Measurements from ENCODE around the gene AUTS2. TPM values are rescaled to one million over a fixed set of nuclear protein-coding genes. Genes with fewer than 3 reads are reported as not detected.

AUTS2 gene
- total and polyA plus RNA-seq, 4 donors = 4.9 to 24.4 (median 7.0) TPM

DNA sequence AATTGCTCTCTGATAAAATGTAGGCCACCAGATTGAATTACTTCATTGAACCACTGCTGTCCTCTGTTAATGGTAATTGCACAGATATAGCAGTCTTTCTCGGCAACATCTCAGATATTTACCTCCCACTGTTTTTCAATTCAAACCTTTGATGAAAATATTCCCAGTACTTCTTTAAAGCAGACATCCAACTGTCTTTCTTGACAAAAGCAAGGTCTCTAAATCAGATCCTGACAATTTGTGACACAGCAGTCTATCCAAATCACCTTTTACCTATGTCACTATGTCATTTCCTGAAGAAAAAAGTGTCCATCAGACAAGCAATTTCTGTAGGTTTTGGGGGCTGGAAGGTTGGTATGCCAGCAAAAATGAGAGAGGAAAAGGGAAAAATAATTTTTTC, 555.7 kb downstream of the AUTS2 start:
- WGBS = 87% methylated on average over 1 of the region's 1 CpG
- Histone ChIP-seq H3K4me3 (ENCODE audit: low read depth in 1 of 3, low read length in 3 of 3) (no peak overlapping the region), H3K27me3 (ENCODE audit: control insufficient read depth in 4 of 4, insufficient read depth in 4 of 4, low read length in 3 of 4) (no peaks in the 10 kb centered on the region), H3K27ac (ENCODE audit: low read depth in 1 of 2, low read length in 2 of 2) (no peak overlapping the region), H3K4me1 (ENCODE audit: control insufficient read depth in 4 of 4, insufficient read depth in 4 of 4, low read length in 3 of 4) (no peaks in the 10 kb centered on the region), H3K36me3 (ENCODE audit: control insufficient read depth in 4 of 4, insufficient read depth in 3 of 4, low read depth in 1 of 4, low read length in 3 of 4) (no peaks in the 10 kb centered on the region), H3K9ac (ENCODE audit: low read depth in 1 of 2, low read length in 2 of 2) (no peak overlapping the region), H3K9me3 (ENCODE audit: control insufficient read depth in 4 of 4, low read length in 3 of 4) (peaks cover 0 to 3% (median 0%) of the 10 kb centered on the region in 4 donors)
- TF ChIP-seq GABPA (IDR thresholded peaks at IDR 0.05 in 1 of 2, conservative IDR thresholded peaks at IDR 0.05 in 1 of 2) (no peak), MAX (IDR thresholded peaks at IDR 0.05) (no peak), JUND (IDR thresholded peaks at IDR 0.05) (no peak), RAD21 (IDR thresholded peaks at IDR 0.05) (no peak), TAF1 (conservative IDR thresholded peaks at IDR 0.05) (no peak), FOXA1 (IDR thresholded peaks at IDR 0.05) (no peak), YY1 (IDR thresholded peaks at IDR 0.05) (no peak), REST (IDR thresholded peaks at IDR 0.05) (no peak), HNF4G (IDR thresholded peaks at IDR 0.05) (no peak), NR2F2 (IDR thresholded peaks at IDR 0.05) (no peak), ZBTB33 (IDR thresholded peaks at IDR 0.05) (no peak)
- TF ChIP-seq, protein P1, sequence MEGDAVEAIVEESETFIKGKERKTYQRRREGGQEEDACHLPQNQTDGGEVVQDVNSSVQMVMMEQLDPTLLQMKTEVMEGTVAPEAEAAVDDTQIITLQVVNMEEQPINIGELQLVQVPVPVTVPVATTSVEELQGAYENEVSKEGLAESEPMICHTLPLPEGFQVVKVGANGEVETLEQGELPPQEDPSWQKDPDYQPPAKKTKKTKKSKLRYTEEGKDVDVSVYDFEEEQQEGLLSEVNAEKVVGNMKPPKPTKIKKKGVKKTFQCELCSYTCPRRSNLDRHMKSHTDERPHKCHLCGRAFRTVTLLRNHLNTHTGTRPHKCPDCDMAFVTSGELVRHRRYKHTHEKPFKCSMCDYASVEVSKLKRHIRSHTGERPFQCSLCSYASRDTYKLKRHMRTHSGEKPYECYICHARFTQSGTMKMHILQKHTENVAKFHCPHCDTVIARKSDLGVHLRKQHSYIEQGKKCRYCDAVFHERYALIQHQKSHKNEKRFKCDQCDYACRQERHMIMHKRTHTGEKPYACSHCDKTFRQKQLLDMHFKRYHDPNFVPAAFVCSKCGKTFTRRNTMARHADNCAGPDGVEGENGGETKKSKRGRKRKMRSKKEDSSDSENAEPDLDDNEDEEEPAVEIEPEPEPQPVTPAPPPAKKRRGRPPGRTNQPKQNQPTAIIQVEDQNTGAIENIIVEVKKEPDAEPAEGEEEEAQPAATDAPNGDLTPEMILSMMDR (IDR thresholded peaks at IDR 0.05; ENCODE audit: low read depth, low read length, missing input control) = no peak
- no peak for DNase-seq (ENCODE audit: low spot score)

DNA sequence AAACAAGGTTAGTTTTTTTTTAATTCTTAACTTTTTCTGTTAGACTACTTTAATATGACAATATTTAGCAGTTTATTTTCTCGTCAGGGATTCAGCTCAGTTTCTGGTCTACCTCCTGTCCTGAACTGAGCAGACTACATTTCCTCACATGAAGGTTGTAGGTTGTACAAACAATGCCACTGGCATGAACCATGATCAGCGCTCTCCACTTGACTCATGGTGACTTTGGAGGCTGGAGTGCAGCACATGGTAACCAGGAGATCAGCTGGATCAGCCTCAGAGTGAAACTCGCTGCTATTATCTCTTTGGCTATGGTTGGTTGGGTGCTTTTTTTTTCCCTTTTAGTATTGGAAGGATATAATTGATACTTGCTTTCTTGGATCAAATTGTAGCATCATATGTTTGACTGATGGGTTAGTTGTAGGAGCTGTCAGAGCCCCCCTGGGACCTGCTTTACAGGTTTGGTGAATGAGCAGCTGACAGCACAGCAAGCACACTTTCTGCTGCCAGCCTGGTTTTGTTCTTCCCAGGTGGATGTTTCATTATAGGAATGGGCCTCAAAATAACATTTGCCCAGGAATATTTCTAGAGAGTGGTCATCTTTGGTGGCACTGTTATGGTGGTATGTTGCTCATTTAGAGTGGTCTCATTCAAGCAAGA, 556.4 kb downstream of the AUTS2 start:
- Histone ChIP-seq H3K4me3 (ENCODE audit: low read depth in 1 of 3, low read length in 3 of 3) (no peak overlapping the region), H3K27ac (ENCODE audit: low read depth in 1 of 2, low read length in 2 of 2) (no peak overlapping the region), H3K36me3 (ENCODE audit: control insufficient read depth in 4 of 4, insufficient read depth in 3 of 4, low read depth in 1 of 4, low read length in 3 of 4) (no peaks in the 10 kb centered on the region), H3K27me3 (ENCODE audit: control insufficient read depth in 4 of 4, insufficient read depth in 4 of 4, low read length in 3 of 4) (no peaks in the 10 kb centered on the region), H3K9me3 (ENCODE audit: control insufficient read depth in 4 of 4, low read length in 3 of 4) (peaks cover 0 to 3% (median 0%) of the 10 kb centered on the region in 4 donors), H3K9ac (ENCODE audit: low read depth in 1 of 2, low read length in 2 of 2) (no peak overlapping the region), H3K4me1 (ENCODE audit: control insufficient read depth in 4 of 4, insufficient read depth in 4 of 4, low read length in 3 of 4) (no peaks in the 10 kb centered on the region)
- WGBS = 93% methylated on average over 3 of the region's 3 CpGs
- no peak for DNase-seq (ENCODE audit: low spot score)
- TF ChIP-seq HNF4A (conservative IDR thresholded peaks at IDR 0.05) (no peak), NR2F2 (IDR thresholded peaks at IDR 0.05) (no peak), TAF1 (conservative IDR thresholded peaks at IDR 0.05) (no peak), YY1 (IDR thresholded peaks at IDR 0.05) (no peak), JUND (IDR thresholded peaks at IDR 0.05) (no peak), FOXA1 (IDR thresholded peaks at IDR 0.05) (no peak), GABPA (IDR thresholded peaks at IDR 0.05 in 1 of 2, conservative IDR thresholded peaks at IDR 0.05 in 1 of 2) (no peak), ATF3 (IDR thresholded peaks at IDR 0.05) (no peak), MAX (IDR thresholded peaks at IDR 0.05) (no peak), RXRA (IDR thresholded peaks at IDR 0.05) (no peak), FOXA2 (IDR thresholded peaks at IDR 0.05) (no peak), HNF4G (IDR thresholded peaks at IDR 0.05) (no peak), ZBTB33 (IDR thresholded peaks at IDR 0.05) (no peak), EGR1 (IDR thresholded peaks at IDR 0.05; ENCODE audit: low read depth in 2 of 2) (no peak)
- TF ChIP-seq, protein P1 (IDR thresholded peaks at IDR 0.05; ENCODE audit: low read depth, low read length, missing input control) = no peak
